ENCODE data around the gene FBXL2.
"Not testable (repeated sequence)": the region's sequence is repeated elsewhere in the genome, so short reads cannot be mapped to it uniquely, and the experiment has no call there.

FBXL2 gene

GRCh38 chr3:33385423-33385822 is 108.2 kb downstream of the FBXL2 start:
- no peak for DNase-seq (ENCODE audit: low spot score)

- DNase-seq (ENCODE audit: low spot score): no peak
Observed at GRCh38 chr3:33386631-33387030, 109.4 kb downstream of the FBXL2 start.

GRCh38 chr3:33388374-33389100 is 111.3 kb downstream of the FBXL2 start:
- DNase-seq (ENCODE audit: low spot score): no peak

- DNase-seq (ENCODE audit: low spot score): no peak
Observed at GRCh38 chr3:33389908-33390307, 112.7 kb downstream of the FBXL2 start.

- no peak for DNase-seq (ENCODE audit: low spot score)
Observed at GRCh38 chr3:33391255-33391995, 114.2 kb downstream of the FBXL2 start.

GRCh38 chr3:33392144-33392543 is 114.9 kb downstream of the FBXL2 start:
- DNase-seq (ENCODE audit: low spot score): no peak

GRCh38 chr3:33392703-33393125 is 115.5 kb downstream of the FBXL2 start:
- no peak for DNase-seq (ENCODE audit: low spot score)

GRCh38 chr3:33394403-33395054 is 117.3 kb downstream of the FBXL2 start:
- no peak for DNase-seq (ENCODE audit: low spot score)

GRCh38 chr3:33395900-33396299 is 118.7 kb downstream of the FBXL2 start:
- DNase-seq (ENCODE audit: low spot score): no peak

GRCh38 chr3:33398410-33398809 is 121.2 kb downstream of the FBXL2 start:
- DNase-seq (ENCODE audit: low spot score): no peak

GRCh38 chr3:33401781-33402180 is 124.5 kb downstream of the FBXL2 start:
- DNase-seq (ENCODE audit: low spot score): no peak

- DNase-seq (ENCODE audit: low spot score): no peak
Observed at GRCh38 chr3:33402936-33403335, 125.7 kb downstream of the FBXL2 start.

GRCh38 chr3:33403756-33404155 is 126.5 kb downstream of the FBXL2 start:
- no peak for DNase-seq (ENCODE audit: low spot score)

- not testable (repeated sequence) for DNase-seq (ENCODE audit: low spot score)
Observed at GRCh38 chr3:33410816-33411215, 133.6 kb downstream of the FBXL2 start.

GRCh38 chr3:33417066-33417673 is 139.9 kb downstream of the FBXL2 start:
- DNase-seq (ENCODE audit: low spot score): no peak

- DNase-seq (ENCODE audit: low spot score): no peak
Observed at GRCh38 chr3:33419948-33420347, 142.7 kb downstream of the FBXL2 start.

GRCh38 chr3:33420966-33421365 is 143.7 kb downstream of the FBXL2 start:
- DNase-seq (ENCODE audit: low spot score): no peak

- DNase-seq (ENCODE audit: low spot score): no peak
Observed at GRCh38 chr3:33424606-33425452, 147.6 kb downstream of the FBXL2 start.

- no peak for DNase-seq (ENCODE audit: low spot score)
Observed at GRCh38 chr3:33425453-33425852, 148.2 kb downstream of the FBXL2 start.

- no peak for DNase-seq (ENCODE audit: low spot score)
Observed at GRCh38 chr3:33426068-33426467, 148.8 kb downstream of the FBXL2 start.

- DNase-seq (ENCODE audit: low spot score): no peak
Observed at GRCh38 chr3:33426630-33427317, 149.5 kb downstream of the FBXL2 start.

All from globus pallidus (tissue), 1 donor.